NCI-H82 (cell line): ENCODE measurements around the gene GNAQ.
"Not testable (repeated sequence)": the region's sequence is repeated elsewhere in the genome, so short reads cannot be mapped to it uniquely, and the experiment has no call there.

Source experiments
- DNase-seq: peaks from one replicate; lab custom pipeline; 2025; lab: John Stamatoyannopoulos, UW

GNAQ gene

GRCh38 chr9:77731008-77731698, 300.5 kb downstream of the GNAQ start:
- DNase-seq = peak; percentile 66

GRCh38 chr9:77729177-77729576, 302.4 kb downstream of the GNAQ start:
- no peak for DNase-seq

GRCh38 chr9:77726814-77727213, 304.8 kb downstream of the GNAQ start:
- no peak for DNase-seq

GRCh38 chr9:77726289-77726688, 305.3 kb downstream of the GNAQ start:
- DNase-seq = no peak

GRCh38 chr9:77725820-77726219, 305.8 kb downstream of the GNAQ start:
- no peak for DNase-seq

GRCh38 chr9:77725046-77725694, 306.4 kb downstream of the GNAQ start:
- DNase-seq = no peak

- DNase-seq = not testable (repeated sequence)
Observed at GRCh38 chr9:77721156-77721555, 310.5 kb downstream of the GNAQ start.

- DNase-seq = no peak
Observed at GRCh38 chr9:77719321-77719720, 312.3 kb downstream of the GNAQ start.

GRCh38 chr9:77718298-77718640, 313.3 kb downstream of the GNAQ start:
- DNase-seq = not testable (repeated sequence)

GRCh38 chr9:77717608-77718297, 313.9 kb downstream of the GNAQ start:
- DNase-seq = not testable (repeated sequence)

- peak; percentile 36 for DNase-seq
Observed at GRCh38 chr9:77714077-77714549, 317.5 kb downstream of the GNAQ start.

GRCh38 chr9:77712533-77713130, 319.0 kb downstream of the GNAQ start:
- DNase-seq = no peak

- DNase-seq = no peak
Observed at GRCh38 chr9:77710965-77711648, 320.5 kb downstream of the GNAQ start.

- no peak for DNase-seq
Observed at GRCh38 chr9:77710316-77710715, 321.3 kb downstream of the GNAQ start.

GRCh38 chr9:77708064-77708815, 323.4 kb downstream of the GNAQ start:
- no peak for DNase-seq

- DNase-seq = no peak
Observed at GRCh38 chr9:77707383-77708063, 324.1 kb downstream of the GNAQ start.

GRCh38 chr9:77705636-77706035, 326.0 kb downstream of the GNAQ start:
- no peak for DNase-seq

GRCh38 chr9:77702521-77703390, 328.9 kb downstream of the GNAQ start:
- not testable (repeated sequence) for DNase-seq

GRCh38 chr9:77697238-77697984, 334.2 kb downstream of the GNAQ start:
- DNase-seq = no peak
